Fibroblast of upper back skin (primary cell): Measurements from ENCODE around the gene RNF17.
"Not testable (repeated sequence)": the region's sequence is repeated elsewhere in the genome, so short reads cannot be mapped to it uniquely, and the experiment has no call there.

ENCODE experiments used
- DNase-seq: peaks from one replicate; pipeline ENCODE4 v3.0.0-alpha.2; 2013

RNF17 gene

DNA sequence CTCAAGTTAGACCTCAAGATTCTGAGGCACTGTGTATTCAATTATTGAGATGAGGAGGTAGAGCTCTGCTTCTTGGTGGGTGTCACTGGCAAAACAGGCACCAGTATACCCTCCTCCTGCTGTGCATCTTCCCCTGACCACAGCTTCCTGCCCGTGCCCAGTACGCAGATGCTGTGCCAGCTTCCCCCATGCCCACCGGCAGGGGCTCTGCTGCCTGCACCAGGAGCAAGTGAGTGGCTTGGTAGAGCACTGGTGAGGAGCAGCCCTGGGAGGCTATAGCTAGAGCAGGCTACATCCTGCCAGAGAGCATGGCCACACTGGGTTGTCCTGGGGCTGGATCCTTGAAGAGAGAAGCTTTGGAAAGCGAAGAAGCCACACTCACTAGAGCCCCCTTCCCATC is 21.0 kb upstream of the RNF17 start:
- DNase-seq, result no peak

DNA sequence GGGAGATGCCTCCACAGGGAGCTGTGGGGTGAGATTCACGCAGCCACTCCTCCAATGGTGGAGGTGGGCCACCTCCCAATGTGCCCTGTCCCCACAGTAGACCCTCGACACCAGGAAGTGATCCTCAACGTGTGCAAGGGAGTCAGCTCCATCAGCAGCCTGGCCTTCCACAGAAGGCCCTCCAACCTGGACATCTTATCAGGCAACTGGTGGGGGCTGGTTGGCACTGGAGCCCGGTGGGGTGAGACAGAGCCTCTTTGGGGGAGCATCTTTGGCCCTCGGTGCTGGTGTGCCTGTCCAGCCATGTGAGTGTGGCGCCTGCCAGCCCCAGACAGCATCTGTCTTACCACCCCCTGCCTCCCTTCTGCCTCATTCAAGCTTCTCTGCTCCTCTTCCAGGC is 19.7 kb upstream of the RNF17 start:
- no peak for DNase-seq

DNA sequence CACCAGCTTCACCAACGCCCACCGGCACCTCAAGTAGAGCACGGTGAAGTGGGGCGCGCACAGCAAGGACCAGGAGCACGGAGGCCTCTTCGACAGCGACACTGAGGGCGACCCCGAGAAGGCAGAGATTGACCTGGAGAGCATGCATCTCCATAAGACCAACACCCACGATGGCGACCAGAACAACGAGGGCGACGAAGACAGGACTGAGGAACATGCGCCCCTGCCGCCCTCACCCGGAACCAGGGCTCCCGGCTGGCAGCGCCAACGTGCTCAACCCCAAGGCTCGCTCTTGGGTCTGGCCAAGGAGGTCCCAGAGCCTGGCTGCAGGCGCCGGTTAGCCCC is 18.5 kb upstream of the RNF17 start:
- DNase-seq, result no peak

DNA sequence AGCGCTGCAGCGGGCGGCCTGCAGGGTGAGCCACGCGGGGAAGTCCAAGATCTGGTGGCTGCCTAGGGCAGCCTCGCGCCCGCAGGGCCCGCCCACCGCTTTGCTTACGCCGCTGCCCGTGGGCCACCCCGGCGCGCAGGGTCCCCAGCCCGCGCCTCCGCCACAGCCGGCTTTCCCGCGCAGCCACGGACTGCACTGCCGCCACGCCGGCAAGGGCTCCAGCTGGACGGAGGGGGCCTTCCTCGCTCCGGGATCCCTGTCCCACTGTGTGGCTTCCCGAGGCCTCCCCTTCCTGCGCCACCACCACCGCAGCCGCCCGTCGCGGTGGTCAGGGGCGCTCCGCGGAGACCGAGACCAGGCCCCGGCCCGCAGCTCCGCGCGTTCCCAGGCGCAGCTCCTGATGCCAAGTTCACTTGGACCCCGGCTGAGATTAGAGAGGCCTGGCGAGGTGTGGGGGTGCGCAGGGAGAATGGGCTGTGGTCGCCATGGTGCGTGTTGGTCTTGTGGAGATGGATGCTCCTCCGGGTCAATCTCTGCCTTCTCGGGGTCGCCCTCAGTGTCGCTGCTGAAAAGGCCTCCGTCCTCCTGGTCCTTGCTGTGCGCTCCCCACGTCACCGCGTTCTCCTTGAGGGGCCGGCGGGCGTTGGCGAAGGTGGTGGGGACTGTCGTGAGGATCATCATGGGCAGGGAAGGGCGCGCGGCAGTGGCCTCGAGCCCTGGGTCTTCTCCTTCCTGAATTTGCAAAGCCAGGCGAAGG is 17.9 kb upstream of the RNF17 start:
- no peak for DNase-seq

DNA sequence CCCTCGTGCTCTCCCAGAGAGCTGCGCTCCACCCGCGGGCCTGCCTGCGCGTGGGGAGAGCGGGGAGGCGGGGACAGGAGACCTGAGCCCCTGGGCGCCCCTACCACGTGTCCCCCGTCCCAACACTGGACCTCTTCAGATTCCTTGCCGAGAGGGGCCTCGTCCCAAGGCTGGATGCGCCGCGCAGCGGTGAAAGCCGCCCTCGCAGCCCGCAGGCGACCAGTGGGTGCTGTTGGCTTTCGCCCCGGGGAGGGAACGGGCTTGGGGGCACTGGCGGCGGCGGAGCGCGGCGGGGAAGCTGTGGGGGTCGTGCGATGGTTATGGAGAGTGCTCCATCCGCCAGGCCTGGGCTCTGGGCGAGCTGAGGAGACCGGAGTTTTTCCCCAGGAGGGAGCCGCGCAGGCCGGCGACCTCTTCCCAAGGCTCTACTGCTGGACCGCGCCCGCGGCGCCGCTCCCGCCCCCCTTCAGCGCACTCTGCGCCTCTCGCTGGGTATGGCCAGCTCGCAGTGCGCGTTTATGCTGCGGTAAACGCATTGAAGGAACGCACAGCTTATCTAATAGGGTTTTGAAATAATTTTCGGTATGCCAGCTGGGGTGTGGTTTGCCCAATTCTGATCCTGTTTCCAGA is 17.2 kb upstream of the RNF17 start:
- DNase-seq, result no peak

DNA sequence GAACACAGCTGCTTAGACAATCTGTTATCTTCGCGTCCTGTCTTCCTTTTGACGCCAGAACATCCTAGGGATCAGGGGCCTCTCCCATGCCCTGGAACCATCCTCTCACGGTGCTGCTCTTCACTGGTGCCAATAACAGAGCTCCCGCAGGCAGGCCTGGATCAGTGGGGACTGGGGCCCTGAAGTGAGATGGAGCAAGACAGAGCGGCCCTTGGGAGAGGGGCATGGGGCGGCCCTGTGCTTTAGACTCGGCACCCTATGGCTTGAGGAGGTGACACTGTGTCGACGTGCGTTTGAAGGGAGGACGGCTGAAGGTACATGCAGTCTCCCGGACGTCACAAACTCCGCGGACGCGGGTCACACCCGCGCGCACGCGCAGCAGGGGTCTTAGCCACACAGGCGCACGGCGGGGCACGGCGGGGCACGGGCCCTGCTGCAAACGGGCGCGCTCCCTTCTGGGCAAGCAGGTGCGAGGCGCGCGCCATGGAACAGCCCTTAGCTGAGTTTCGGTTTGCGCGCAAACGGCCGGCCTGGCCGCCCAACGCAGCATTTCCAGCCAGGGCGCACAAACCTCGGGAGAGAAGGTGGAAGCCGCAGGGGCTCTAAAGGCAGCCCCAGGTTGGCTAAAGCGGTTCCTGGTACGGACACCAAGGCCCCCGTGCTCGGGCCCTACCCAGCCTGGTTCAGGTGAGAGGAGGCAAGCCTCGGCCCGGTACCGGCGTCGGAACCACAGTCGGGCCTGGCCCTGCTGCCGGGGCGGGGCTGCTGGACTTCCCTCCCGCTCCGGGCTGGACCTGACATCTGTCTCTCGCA is 16.5 kb upstream of the RNF17 start:
- no peak for DNase-seq

DNA sequence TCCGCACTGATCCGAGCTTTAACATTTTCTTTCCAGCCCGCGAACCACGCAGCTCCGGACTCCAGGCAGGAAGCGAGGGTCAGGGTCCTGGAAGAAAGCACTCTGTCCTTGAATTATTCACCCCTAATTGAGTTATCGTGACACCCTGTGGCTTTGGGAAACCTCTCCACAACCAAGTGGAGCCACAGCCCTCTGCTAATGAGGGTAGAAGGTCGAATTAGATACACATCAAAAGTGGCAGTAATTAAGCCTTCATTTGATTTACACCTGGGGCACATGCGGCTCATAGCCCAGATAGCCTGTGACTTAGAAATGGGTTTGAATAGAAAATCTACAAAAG is 15.9 kb upstream of the RNF17 start:
- no peak for DNase-seq

DNA sequence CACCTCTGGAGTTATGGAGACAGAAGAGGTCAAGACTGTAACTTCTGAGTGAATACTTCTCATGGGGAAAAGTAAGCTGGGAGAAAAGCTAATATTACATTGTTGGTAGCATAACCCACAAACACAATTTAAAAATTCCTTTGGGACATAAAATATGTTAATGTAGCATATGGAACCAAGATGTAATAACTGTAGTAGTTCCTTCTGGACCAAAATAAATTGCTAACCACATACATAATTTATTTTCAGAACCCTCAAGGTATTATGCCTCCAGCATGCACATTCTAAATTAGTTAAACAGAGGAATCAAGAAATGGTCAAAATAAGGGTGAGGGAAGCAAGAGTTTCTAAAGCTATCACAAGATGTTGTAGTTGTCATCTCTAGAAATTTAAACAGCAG is 4.8 kb upstream of the RNF17 start:
- DNase-seq, result no peak

DNA sequence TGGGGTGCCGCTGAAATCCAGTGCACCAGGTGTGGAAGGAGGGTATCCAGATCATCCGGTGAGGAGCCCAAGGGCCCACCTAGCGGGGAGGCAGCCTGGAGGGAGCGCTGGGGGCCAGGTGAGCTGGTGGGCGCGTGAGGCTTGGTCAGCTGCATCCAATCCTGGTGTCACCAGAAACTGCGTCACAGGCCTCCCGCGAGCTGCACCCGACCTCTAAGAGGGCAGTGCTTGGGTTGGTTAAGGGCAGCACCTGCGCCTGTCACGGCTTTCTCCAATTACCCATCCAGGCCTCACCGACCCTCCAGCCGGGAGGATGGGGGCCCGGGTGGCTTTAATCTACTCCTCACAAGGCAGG is 284 bp downstream of the RNF17 start:
- DNase-seq, result no peak

DNA sequence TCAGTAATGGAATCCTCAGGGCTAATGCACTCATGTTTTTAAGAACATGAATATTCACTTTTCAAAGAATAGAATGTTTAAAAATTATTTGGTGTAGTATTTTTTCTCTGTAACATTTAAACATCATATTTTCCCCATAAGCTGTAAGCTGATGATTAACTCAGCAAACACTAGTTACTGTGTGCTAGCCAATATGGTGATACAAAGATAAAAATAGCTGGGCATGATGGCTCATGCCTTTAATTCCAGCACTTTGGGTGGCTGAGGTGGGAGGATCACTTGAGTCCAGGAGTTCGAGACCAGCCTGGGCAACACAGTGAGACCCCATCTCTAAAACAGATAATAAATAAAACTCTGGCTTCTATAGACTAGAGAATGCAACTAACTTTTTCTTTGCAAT is 13.2 kb downstream of the RNF17 start:
- no peak for DNase-seq

DNA sequence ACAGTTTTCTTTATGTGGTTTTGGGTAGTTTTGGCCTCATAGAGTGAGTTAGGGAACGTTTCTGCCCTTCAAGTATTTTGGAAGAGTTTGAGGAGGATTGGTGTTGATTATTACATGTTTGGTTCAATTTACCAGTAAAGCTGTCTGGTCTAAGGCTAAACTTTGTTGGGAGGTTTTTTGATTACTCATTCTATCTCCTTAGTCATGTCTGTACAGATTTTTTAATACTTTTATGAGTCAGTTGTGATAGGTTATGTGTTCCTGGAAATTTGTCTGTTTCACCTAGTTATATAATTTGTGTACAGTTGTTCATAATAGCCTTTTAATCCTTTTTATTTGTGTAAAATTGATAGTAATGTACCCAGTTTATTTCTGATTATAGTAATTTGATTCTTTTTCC is 20.4 kb downstream of the RNF17 start:
- DNase-seq, result no peak

DNA sequence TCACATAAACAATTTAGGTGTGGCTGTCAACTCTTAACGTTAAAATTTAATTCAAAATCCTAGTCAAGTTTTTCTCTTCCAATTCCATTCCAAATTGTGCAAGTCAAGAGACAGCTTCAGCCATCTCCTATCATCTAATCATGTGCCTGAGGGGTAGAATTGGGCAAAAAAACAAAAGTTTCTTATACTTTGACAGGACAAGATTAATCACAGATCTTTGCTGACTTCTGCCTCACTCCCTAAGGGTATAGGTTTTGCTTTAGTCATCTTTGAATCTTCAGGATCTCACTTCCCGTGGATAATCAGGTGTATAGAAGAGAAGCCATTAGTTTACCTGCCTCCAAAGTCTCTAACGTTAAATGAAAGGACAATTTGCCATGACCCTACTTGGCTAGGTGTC is 24.6 kb downstream of the RNF17 start:
- DNase-seq, result no peak

DNA sequence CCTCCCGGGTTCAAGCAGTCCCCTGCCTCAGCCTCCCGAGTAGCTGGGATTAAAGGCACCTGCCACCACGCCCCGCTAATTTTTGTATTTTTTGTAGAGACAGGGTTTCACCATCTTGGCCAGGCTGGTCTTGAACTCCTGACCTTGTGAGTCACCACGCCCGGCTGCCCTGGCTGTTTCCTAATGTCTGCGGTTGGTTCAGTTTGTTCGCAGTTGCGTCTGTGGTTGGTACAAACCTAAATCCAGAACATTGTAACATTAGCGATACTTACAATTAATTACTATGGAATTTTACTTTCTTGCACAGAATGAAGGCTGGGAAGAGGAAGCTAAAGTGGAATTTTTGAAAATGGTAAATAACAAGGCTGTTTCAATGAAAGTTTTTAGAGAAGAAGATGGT is 38.1 kb downstream of the RNF17 start:
- DNase-seq, result no peak

DNA sequence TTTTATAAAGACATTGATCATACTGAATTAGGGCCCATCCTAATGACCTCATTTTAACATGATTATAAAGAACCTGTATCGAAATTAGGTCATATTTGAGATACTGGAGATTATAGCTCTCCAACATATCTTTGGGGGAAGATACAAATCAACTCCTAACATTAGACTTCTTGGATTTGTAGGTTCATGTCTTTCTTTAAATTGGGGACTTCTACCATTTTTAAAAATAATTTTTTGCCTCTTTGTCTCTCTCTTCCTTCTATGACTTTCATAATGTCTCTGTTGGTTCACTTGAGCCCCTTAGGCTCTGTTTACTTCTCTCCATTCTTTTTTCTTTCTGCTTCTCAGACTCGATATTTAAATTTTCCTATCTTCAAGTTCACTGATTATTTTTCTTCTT is 57.2 kb downstream of the RNF17 start:
- no peak for DNase-seq

DNA sequence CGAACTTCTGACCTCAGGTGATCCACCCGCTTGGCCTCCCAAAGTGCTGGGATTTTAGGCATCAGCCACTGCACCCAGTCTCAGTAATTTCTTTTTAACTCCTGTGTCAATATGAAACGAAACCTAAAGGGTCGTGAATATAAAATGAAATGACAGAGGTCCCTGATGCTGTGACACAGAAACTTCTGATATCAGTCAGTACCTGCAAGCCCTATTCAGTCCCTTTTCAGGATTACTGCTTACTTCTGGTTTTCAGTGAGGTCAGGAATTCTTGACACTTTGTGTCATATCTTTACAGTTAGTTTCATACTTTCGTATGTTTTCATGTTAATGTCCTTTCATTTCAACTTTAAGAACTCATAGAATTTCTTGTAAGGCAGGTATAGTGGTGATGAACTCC is 58.7 kb downstream of the RNF17 start:
- DNase-seq, result no peak

DNA sequence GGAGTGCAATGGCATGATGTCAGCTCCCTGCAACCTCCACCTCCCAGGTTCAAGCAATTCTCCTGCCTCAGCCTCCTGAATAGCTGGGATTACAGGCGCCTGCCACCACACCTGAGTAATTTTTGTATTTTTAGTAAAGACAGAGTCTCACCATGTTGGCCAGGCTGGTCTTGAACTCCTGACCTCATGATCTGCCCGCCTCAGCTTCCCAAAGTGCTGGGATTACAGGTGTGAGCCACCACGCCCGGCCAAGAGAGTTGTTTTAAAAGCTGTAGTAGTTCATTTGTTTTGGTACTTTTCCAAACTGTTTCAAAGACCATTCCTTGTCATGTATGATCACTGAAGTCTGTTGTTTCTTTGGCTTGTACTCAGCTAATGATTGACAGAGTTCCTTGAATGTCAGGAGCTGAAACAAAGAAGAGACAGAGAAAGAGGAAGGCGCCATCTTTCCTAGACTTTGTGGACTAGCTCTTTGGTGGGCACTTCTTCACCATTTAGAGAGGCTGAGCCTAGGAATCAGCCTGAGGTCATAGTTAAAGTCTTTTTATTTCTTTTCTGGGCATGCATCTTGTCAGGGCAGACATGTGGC is 59.2 kb downstream of the RNF17 start:
- not testable (repeated sequence) for DNase-seq

DNA sequence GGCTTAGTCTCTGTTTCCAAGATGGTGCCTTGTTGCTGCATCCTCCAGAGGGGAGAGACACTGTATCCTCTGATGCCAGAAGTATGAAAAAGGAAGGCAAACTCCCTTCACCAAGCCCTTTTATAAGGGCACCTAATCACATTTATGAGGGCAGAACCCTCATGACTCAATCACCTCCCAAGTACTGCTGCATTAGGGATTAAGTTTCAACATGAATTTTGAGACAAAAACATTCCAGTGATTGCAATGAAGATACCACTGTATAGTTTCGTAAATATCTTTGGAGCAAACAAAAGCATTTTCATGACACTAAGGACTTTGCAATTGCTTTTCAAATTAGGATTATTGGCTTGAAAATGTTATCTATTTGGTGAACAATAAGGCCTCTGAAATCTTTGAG is 63.8 kb downstream of the RNF17 start:
- no peak for DNase-seq

DNA sequence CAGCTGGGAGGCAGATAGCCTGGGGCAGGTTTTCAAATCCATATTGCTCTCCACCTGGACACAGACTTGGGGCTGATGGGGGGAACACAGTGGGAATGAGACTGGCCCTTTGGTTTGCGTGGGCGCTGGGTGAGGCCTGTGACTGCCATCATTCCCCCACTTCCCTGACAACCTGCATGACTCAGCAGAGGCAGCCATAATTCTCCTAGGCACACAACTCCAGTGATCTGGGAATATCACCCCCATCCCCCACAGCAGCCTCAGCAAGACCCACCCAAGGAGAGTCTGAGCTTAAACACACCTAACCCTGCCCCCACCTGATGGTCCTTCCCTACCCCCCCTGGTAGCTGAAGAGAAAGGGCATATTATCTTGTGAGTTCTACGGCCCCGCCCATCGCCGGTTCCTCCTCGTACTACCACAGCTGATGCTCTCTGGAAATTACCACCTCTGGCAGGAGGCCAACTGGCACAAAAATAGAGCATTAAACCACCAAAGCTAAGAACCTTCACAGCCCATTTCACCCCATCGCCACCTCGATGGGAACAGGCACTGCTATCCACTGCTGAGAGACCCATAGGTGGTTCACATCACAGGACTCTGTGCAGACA is 71.0 kb downstream of the RNF17 start:
- no peak for DNase-seq

DNA sequence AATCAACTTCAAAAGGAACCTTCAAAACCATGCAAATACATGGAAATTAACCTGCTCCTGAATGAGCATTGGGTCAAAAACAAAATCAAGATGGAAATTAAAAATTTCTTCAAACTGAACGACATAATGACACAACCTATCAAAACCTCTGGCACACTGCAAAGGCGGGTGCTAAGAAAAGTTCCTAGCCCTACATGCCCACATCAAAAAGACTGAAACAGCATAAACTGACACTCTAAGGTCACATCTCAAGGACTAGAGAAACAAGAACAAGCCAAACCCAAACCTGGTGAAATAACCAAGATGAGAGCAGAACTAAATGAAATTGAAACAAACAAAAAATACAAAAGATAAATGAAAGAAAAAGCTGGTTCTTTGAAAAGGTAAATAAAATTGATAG is 73.6 kb downstream of the RNF17 start:
- DNase-seq, result not testable (repeated sequence)

DNA sequence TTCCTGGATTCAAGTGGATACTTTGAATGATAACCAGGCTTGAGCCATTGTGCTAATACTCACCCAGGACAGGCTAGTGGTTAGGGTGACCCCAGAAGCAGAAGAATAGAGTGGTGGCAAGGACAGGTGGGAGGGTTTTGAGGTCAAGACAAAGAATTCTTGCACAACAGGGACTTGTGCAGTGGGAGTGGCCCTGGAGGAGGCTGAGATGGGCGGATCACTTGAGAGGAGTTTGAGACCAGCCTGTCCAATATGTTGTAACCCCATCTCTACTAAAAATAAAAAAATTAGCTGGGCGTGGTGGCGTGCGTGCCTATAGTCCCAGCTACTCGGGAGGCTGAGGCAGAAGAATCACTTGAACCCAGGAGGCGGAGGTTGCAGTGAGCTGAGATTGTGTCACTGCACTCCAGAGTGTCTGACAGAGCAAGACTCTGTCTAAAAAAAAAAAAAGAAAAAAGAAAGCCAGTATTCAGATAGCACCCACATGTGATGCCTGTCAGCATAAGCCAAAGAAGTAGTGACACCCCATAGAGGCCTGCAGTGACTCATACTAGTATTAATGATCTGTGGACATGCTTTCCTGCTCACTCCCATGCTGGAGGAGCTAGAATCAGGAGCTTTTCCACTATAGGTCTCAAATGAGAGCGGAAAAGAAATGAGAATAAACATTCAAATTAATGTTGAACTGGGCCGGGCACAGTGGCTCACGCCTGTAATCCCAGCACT is 78.7 kb downstream of the RNF17 start:
- peak; percentile 21 for DNase-seq

DNA sequence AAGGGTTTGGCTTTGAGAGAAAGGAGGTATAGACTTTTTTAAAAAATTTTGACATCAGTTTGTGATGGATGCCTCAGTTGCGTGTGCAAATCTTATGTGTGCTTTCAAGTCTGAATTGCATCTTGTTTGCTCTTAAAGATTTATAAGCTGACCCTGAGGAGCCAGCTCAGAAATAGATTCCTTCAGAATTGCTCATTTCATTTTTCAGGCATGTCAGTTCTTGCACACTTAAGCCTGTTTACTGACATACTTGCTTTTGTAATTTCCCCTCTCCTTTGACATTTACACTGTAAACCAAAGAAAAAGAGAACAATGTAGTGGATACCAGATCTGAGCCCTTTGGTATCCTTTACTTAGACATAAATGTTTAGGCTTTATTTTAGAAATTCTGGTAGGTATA is 87.6 kb downstream of the RNF17 start:
- DNase-seq, result peak; percentile 58

DNA sequence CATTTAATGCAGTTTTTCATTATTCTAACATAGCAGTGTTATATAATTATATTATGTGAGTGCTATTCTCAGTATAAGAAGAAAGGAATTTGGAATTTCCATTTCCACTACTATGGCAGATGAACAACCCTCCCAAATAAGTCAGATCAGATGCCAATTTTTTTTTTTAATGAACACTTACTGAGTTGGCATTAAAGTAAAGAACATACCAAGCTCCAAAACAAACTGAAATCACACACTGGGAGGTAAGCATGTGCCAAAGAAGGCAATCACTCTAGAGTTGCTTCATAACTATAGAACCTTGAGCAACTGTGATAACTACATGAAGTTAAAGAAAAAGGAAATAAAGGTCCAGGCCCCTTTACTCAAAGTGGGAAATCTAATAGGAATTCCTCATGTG is 90.3 kb downstream of the RNF17 start:
- DNase-seq, result peak; percentile 16

DNA sequence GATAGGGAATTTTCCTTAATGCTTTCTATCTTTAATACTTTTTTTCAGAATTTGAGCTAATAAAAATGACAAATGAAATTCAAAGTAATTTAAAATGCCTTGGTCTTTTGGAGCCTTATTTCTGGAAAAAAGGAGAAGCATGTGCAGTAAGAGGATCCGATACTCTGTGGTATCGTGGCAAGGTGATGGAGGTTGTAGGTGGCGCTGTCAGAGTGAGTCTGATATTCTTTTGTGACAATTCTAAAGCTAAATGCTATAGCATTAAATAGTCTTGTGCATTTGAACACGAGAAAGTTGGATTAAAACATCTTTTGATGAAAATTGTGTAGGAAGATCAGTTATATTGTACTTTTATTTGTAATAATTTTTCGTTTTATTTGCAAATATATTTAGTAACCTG is 95.0 kb downstream of the RNF17 start:
- DNase-seq, result no peak
